ENCODE data around the gene SLC35F2.
A peak's percentile ranks its signal among the peaks of the same experiment; 100 is the strongest.

The SLC35F2 gene

GRCh38 chr11:107804211-107804610 is 54.4 kb downstream of the SLC35F2 start:
- no peak for DNase-seq
- Mint-ChIP-seq H3K4me1 (peaks cover 18% of the 10 kb centered on the region), H3K27ac (no peak overlapping the region), H3K27me3 (ENCODE audit: low read depth, poor library complexity) (no peaks in the 10 kb centered on the region), H3K4me3 (no peak overlapping the region), H3K9me3 (no peaks in the 10 kb centered on the region), H3K36me3 (ENCODE audit: low read depth) (peaks cover 40% of the 10 kb centered on the region)
- TF ChIP-seq, protein P1, sequence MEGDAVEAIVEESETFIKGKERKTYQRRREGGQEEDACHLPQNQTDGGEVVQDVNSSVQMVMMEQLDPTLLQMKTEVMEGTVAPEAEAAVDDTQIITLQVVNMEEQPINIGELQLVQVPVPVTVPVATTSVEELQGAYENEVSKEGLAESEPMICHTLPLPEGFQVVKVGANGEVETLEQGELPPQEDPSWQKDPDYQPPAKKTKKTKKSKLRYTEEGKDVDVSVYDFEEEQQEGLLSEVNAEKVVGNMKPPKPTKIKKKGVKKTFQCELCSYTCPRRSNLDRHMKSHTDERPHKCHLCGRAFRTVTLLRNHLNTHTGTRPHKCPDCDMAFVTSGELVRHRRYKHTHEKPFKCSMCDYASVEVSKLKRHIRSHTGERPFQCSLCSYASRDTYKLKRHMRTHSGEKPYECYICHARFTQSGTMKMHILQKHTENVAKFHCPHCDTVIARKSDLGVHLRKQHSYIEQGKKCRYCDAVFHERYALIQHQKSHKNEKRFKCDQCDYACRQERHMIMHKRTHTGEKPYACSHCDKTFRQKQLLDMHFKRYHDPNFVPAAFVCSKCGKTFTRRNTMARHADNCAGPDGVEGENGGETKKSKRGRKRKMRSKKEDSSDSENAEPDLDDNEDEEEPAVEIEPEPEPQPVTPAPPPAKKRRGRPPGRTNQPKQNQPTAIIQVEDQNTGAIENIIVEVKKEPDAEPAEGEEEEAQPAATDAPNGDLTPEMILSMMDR (IDR thresholded peaks at IDR 0.05) = no peak

GRCh38 chr11:107801641-107802040 is 56.9 kb downstream of the SLC35F2 start:
- no peaks in the 10 kb centered on the region for H3K9me3 Mint-ChIP-seq
- no peaks in the 10 kb centered on the region for H3K27me3 Mint-ChIP-seq (ENCODE audit: low read depth, poor library complexity)
- DNase-seq = no peak
- TF ChIP-seq, protein P1 (IDR thresholded peaks at IDR 0.05) = no peak
- no peak overlapping the region for H3K27ac Mint-ChIP-seq
- H3K4me3 Mint-ChIP-seq = no peak overlapping the region
- peaks cover 7% of the 10 kb centered on the region for H3K4me1 Mint-ChIP-seq
- H3K36me3 Mint-ChIP-seq (ENCODE audit: low read depth) = peaks cover 23% of the 10 kb centered on the region

DNA sequence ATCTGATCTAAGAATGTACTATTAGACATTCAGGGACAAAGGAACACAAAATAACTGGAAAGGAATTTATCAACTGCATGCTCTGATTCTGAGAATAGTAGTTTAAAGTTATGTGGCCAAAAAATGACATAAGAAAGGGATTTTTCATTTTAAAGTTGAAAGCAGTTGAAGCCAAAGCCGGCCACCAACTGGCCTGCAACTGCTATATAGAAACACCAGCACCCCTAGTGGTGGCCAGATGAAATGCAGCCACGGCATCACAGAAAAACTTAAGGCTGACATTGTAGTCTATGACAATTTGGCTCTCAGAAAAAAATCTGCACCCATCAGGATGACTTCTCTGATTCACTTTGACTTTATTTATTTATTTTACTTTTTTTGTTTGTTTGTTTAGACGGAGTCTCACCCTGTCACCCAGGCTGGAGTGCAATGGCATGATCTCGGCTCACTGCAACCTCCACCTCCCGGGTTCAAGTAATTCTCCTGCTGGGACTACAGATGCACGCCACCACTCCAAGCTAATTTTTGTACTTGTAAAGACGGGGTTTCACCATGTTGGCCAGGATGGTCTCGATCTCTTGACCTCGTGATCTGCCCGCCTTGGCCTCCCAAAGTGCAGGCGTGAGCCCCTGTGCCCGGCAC is 59.2 kb downstream of the SLC35F2 start:
- Mint-ChIP-seq H3K4me3 (no peak overlapping the region), H3K4me1 (peaks cover 7% of the 10 kb centered on the region), H3K9me3 (peaks cover 4% of the 10 kb centered on the region), H3K36me3 (ENCODE audit: low read depth) (peaks cover 30% of the 10 kb centered on the region), H3K27ac (no peak overlapping the region), H3K27me3 (ENCODE audit: low read depth, poor library complexity) (no peaks in the 10 kb centered on the region)
- DNase-seq = peak; percentile 73
- TF ChIP-seq, protein P1 (IDR thresholded peaks at IDR 0.05) = peak; percentile 97

GRCh38 chr11:107792049-107792443 is 66.5 kb downstream of the SLC35F2 start:
- Mint-ChIP-seq H3K9me3 (peaks cover 4% of the 10 kb centered on the region), H3K36me3 (ENCODE audit: low read depth) (peaks cover 33% of the 10 kb centered on the region), H3K27ac (peak overlapping the region; percentile 75), H3K27me3 (ENCODE audit: low read depth, poor library complexity) (no peaks in the 10 kb centered on the region), H3K4me3 (no peak overlapping the region), H3K4me1 (peaks cover 27% of the 10 kb centered on the region)
- TF ChIP-seq, protein P1 (IDR thresholded peaks at IDR 0.05) = no peak
- DNase-seq = no peak

DNA sequence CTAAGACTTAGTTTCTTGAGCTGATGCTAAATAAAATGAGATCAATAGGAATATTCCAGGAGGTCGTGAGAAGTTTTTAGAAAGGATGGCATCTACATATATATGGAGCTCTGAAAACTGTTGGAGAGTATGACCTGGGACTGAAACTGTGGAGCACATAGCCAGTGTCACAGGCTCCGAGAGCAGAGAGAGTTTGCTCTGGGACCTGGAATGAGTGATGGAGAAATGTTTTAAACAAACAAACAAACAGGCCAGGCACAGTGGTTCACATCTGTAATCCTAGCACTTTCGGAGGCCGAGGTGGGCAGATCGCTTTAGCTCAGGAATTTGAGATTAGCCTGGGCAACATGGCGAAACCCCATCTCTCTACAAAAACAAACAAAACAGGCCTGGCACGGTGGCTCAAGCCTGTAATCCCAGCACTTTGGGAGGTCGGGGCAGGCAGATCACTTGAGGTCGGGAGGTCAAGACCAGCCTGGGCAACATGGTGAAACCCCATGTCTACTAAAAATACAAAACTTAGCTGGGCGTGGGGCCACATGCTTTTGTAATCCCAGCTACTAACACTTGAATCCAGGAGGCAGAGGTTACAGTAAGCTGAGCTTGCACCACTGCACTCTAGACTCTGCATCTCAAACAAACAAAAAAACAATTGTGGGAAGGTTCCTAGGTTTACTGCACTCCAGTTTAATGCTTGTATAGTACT is 67.1 kb downstream of the SLC35F2 start:
- Mint-ChIP-seq H3K9me3 (peaks cover 4% of the 10 kb centered on the region), H3K4me3 (no peak overlapping the region), H3K27ac (peak overlapping the region; percentile 75), H3K27me3 (ENCODE audit: low read depth, poor library complexity) (no peaks in the 10 kb centered on the region), H3K36me3 (ENCODE audit: low read depth) (peaks cover 31% of the 10 kb centered on the region), H3K4me1 (peaks cover 27% of the 10 kb centered on the region)
- DNase-seq = peak; percentile 18
- TF ChIP-seq, protein P1 (IDR thresholded peaks at IDR 0.05) = no peak
